ENCODE data around the gene NSDHL. TPM values are rescaled to one million over a fixed set of nuclear protein-coding genes. Genes with fewer than 3 reads are reported as not detected.
A peak's percentile ranks its signal among the peaks of the same experiment; 100 is the strongest.
"Not testable (repeated sequence)": the region's sequence is repeated elsewhere in the genome, so short reads cannot be mapped to it uniquely, and the experiment has no call there.

NSDHL gene
- polyA plus RNA-seq (ENCODE audit: insufficient read length in 4 of 4), result 10 to 100 TPM; 20.1 to 33.7 (median 27.5) TPM

DNA sequence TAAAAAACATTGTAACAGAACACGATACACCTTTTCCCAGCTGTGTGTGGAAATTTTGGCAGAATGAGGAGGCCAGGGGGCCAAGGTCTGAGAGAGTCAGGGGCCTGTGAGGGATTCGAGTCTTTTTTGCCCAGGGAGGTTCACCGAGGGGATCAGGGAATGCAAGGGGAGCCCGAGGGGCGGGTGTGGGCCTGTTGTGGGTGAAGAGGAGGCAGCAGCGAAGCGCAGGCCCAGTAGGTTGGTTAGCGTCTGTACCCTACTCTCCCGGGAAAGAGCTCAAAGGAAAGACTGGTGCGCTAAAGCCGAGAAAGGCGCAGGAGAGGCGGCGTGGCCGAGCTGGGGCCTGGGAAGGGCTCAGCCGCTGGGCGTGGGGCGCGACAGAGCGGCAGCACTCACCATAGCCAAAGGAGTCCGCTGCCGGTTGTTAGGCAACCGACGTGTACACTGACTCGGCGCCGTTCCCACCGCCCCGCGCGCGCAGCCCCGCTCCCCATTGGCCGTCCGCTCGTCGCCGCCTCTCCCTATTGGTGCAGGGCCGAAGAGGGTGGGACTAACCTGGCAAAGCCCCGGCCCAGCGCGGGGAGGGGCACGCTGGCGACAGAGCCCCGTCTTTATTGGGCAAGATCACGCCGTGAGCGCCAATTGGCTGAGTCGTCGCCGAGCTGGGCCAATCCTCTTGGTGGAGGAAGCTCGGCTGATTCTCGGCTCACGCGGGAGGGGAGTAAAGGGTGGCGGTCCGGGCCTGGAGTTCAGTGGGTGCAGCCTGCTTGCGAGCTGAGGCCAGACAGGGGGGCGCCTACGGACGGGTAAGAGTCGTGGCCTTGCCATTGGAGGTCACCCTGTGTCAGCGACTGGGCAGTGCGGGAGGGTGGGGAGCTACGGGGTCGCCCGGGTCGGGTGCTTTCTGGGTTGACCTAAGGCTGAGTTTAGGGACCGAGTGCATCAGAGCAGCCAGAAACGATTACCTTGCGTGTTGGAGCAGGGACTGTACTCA is at the start of gene NSDHL, which contains the start of gene CETN2:
NSDHL (plus strand) TSS at position 752 of the 994 bp plus-strand sequence. CDS start 15,262 bp downstream, outside the sequence.
CETN2 (minus strand) TSS at position 446 of the 994 bp plus-strand sequence; CDS start at position 399, 47 bp downstream.
- peak; percentile 80 to 87 (median 83) for DNase-seq (ENCODE audit: low read depth in 4 of 4, low spot score in 3 of 4)

GRCh38 chrX:152787062-152787461 is 43.8 kb upstream of the NSDHL start:
- not testable (repeated sequence) for DNase-seq (ENCODE audit: low read depth in 4 of 4, low spot score in 3 of 4)

DNA sequence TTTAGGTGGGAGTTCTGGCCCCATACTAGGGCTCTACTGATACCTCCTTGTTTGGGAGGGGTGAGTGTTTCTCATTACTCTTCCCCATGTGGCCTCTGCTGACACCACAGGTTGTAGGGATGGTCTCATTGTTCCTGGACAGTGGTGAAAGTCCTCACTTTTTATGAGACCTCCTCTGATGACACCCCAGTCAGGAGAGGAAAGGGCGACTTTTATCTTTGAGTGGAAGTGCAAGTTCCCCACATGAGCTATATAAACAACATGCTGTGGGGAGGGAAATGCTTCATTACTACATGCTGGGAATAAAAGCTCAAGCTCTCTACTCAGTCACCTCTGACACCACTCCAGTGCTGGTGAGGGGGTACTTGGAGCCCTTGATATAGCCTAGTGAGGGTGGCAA is 31.9 kb upstream of the NSDHL start:
- DNase-seq (ENCODE audit: low read depth in 4 of 4, low spot score in 3 of 4), result no peak

DNA sequence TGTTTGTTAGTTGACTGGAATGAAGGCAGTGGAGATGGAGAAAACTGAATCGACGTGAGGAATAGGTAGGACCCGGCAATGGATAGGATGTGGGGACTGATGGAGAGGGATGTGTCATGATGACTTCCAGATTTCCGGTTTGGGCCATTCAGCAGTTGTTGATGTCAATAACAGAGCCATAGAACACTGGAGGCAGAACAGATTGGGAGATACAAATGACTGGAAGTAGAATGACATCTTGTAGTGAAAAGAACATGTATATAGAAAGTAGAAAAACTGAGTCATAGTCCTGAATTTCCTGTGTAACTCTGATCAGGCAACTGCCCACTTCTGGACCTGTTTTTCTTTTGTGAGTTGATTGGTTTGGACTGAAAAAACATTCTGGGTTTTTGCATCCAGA is 24.8 kb upstream of the NSDHL start:
- DNase-seq (ENCODE audit: low read depth in 4 of 4, low spot score in 3 of 4), result no peak

GRCh38 chrX:152810403-152810802 is 20.5 kb upstream of the NSDHL start:
- no peak for DNase-seq (ENCODE audit: low read depth in 4 of 4, low spot score in 3 of 4)

- DNase-seq (ENCODE audit: low read depth in 4 of 4, low spot score in 3 of 4), result no peak
These were observed 17.7 kb upstream of the NSDHL start for GRCh38 chrX:152813206-152813605.

DNA sequence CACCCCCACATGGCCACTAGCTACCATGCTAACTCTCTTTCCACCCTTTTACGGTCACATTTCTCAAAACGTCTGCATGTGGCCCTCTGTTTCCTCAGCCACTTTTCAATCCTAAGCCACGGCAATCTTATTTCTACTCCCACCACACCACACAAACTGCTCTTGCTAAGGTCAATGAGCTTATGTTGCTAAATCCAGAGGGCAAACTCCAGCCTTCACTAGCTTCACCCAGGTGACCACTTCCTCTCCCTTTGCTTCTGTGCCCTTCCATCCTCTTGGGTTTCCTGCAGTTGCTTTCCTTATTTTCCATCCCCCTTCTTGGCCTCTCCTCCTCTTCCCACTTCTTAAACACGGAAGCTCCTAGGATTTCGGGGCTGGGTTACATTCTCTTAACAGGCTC is 16.8 kb upstream of the NSDHL start:
- DNase-seq (ENCODE audit: low read depth in 4 of 4, low spot score in 3 of 4), result no peak

DNA sequence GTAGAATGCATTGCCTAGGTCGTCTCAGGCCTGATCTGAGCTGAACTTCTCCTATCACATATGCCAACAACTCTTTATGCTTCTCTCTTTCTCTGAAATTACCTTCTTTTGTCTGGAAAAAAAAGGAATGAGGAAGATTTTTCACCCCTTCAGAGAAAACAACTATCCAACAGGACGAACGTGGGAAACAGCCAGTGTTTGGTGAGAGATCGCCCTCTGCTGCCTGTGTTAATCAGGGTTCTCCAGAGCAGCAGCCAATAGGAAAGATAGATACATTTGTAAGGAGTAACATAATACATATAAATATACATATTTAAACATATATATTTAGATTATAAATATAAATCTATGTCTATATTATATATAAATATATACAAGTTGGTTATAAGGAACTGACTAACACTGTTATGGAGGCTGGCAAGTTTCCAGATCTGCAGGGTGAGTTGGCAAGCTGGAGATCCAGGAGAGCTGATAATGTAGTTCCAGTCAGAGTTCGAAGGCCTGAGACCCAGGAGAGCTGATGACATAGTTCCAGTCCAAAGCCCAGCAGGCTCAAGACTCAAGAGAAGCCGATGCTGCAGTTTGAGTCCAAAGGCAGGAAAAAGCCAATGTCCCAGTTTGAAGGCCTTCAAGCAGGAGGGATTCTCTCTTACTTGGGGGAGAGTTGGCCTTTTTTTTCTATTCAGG is 13.6 kb upstream of the NSDHL start:
- DNase-seq (ENCODE audit: low read depth in 4 of 4, low spot score in 3 of 4), result no peak

DNA sequence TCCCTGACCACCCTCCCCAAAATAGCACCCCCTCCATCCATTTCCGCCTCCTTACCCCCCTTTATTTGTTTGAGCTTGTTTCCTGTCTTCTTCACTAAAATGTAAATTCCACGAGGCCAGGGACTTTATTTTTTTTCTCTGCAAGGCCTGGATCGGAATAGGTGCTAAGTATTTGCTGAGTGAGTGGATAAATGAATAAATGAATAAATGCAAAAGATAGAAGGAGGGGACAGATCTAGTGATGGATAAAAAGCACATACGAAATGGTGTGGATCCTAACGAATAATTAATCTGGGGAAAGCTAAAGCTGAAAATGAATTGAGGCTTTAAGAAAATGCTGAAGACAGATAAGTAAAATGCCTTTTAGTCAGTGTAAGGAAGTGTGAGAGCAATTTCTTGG is 12.5 kb upstream of the NSDHL start:
- no peak for DNase-seq (ENCODE audit: low read depth in 4 of 4, low spot score in 3 of 4)

DNA sequence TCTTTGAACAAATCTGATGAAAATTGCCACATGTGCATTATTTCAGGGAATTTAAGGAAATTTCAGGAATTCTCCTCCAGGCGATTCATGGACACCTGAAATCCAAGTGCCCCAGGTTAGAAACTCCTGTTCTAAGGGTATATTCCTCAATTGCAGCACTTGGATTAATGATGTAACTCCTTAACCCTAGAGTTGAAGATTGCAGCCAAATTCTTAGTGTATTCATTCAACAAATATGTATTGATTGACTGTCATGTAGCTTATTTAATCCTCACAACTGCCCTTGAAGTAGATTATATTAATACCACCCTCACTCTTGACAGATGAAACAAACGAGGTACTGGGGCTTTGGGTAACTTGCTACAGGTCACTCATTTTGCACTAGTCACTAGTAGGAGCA is 11.6 kb upstream of the NSDHL start:
- no peak for DNase-seq (ENCODE audit: low read depth in 4 of 4, low spot score in 3 of 4)

GRCh38 chrX:152819732-152820131 is 11.1 kb upstream of the NSDHL start:
- no peak for DNase-seq (ENCODE audit: low read depth in 4 of 4, low spot score in 3 of 4)

DNA sequence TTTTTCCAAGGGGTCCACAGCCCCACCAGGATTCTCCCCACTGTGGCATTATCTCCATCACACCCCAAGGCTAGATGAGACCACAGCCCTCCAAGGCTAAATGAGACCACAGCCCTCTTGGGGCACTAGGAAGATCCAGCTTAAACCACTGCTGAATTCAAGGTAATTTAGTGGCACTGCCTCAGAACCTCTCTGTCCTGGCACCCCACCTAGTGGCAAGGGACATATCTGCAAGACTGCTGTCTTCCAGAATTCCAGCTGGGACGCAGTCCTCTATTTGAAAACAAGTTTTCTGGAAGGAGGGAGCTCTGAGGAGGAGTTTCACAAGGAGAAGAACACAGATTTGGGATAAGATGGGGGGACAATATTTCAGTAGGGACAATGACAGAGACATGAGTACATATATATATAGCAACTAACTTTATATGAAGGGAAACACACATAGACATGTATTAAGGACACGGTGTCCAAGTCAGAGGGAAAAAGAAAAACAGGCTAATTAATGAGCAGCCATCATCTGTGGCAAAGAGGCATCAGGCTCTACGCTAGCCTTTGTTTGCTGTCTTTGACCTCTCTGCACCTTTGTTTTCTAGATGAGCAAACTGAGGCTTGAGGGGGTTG is 9.6 kb upstream of the NSDHL start:
- no peak for DNase-seq (ENCODE audit: low read depth in 4 of 4, low spot score in 3 of 4)

GRCh38 chrX:152822383-152823086 is 8.3 kb upstream of the NSDHL start:
- DNase-seq (ENCODE audit: low read depth in 4 of 4, low spot score in 3 of 4), result no peak

DNA sequence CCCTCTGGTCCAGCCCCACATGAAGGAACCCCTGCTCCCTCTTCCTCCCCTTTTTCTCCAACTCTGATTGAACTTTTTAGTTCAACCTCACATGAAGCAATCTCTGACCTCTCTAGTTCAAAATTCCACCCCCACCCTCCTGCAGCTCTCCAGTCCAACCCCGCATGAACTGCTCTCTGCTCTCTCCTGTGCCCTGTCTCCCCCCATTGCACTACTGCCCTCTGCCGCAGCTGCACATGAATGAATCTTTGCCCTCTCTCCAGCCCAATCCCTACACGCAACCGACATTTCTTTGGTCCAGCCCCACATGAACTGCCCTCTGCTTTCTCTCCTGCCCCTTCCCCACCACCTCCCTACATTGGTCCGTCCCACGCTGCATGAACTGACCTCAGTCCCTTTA is 7.2 kb upstream of the NSDHL start:
- no peak for DNase-seq (ENCODE audit: low read depth in 4 of 4, low spot score in 3 of 4)

GRCh38 chrX:152824841-152825374 is 6.0 kb upstream of the NSDHL start:
- DNase-seq (ENCODE audit: low read depth in 4 of 4, low spot score in 3 of 4), result no peak

DNA sequence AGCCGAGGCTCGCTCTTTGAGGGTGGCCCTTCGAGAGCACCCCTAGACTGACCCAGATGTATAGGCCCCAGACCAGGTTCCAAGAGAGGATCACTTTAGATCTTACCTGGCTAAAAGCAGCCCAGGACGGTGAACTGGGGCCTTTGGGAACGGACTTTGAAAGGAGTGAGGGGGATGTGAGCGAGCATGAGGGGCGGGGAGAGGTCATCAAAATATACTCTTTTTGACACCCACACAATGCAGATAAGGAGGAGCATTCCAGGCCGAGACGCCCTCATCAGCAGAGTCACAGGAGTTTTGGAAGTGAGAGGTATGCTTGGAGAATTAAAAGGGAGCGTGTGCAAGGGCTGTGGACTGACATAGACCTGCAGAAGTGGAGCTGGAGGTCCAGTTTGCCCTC is 528 bp downstream of the NSDHL start:
- no peak for DNase-seq (ENCODE audit: low read depth in 4 of 4, low spot score in 3 of 4)

DNA sequence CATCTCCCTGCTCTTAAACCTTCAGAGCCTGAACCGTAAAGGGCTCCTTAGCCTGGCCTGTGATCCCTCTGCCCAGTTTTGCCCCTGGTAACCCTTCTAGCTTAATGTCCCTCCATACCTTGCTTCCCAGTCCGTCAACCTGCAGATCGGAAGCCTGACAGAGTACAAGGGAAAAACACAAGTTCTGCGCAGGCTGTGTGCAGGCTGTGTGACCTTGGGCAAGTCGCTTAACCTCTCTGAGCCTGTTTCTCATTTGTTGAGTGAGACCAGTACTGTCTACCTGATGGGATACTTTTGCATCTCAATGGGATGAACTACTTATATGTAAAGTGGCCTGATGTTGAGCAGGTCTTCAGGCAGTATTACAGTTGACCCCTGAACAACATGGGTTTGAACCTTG is 1.7 kb downstream of the NSDHL start:
- no peak for DNase-seq (ENCODE audit: low read depth in 4 of 4, low spot score in 3 of 4)

DNA sequence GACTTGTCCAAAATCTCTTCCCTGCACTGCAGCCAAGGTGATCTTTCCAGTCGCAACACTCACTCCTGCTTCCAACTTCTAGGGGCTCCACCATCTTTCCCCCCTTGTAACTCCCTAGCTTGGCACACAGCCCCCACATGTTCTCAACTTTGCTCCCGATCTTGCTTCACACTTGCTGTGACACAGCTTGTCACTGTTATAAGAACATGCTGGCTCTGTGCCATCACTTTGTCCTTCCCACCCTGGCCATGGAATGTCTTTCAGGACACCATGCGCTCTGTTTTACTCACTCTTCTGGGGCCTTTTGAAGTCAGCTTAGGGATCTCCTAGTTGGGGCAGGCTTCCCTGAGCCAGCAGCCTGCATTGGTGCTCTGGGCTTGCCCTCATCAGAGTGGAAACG is 2.5 kb downstream of the NSDHL start:
- no peak for DNase-seq (ENCODE audit: low read depth in 4 of 4, low spot score in 3 of 4)

DNA sequence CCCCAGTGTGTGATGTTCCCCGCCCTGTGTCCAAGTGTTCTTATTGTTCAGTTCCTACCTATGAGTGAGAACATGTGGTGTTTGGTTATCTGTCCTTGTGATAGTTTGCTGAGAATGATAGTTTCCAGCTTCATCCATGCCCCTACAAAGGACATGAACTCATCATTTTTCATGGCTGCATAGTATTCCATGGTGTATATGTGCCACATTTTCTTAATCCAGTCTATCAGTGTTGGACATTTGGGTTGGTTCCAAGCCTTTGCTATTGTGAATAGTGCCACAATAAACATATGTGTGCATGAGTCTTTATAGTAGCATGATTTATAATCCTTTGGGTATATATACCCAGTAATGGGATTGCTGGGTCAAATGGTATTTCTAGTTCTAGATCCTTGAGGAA is 4.6 kb downstream of the NSDHL start:
- not testable (repeated sequence) for DNase-seq (ENCODE audit: low read depth in 4 of 4, low spot score in 3 of 4)

- no peak for DNase-seq (ENCODE audit: low read depth in 4 of 4, low spot score in 3 of 4)
These were observed 12.0 kb downstream of the NSDHL start for GRCh38 chrX:152842772-152843338.

All from left renal pelvis (tissue), 4 donors.